Erythroblast (primary cell): ENCODE data around the gene CACNB4.

ENCODE experiments used
- DNase-seq, 2 experiments: peaks; one replicate each; lab custom pipeline; 2025; lab: John Stamatoyannopoulos, UW
- GATA1 ChIP-seq: IDR thresholded peaks from 2 replicates; pipeline ENCODE4 v1.6.1; 2011; ENCODE audit warnings: low read depth, mild to moderate bottlenecking, control low read depth, low read length, moderate library complexity
- POLR2A ChIP-seq: IDR thresholded peaks from 2 replicates; pipeline ENCODE4 v1.6.1; 2011; ENCODE audit warnings: mild to moderate bottlenecking, low read length

The CACNB4 gene

DNA sequence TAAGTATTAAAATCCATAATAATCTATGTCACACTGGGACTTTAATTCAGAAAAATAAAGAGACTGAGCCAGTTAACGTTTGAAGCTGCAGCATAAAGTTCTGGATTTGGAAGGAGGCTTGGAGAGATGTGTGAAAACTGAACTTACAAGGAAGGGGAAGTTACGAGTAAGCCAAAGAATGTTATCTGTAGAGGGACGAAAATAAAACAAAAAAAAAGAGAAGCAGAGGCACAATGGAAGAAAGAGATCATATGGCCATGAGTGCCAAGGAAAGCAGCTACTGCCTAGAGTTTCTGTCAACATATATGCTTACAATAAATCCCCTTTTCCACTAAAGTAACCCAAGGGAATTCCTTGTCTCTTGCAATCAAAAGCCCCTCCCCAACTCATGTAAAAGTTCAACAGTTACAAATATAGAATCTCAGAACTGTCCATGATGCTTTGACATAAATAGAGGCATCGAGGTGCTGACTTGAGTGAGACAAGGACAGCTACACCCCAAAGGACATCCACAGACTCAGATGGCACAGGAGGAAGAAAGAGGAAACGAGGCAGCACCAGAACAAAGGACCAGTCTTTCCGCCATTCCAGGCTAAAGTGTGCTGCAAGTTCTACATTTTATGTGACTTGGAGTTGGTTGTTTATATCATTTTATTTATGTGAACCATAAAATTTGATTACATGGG lies 254.5 kb downstream of the CACNB4 start:
- DNase-seq, result no peak
- TF ChIP-seq POLR2A (no peak), GATA1 (no peak)

DNA sequence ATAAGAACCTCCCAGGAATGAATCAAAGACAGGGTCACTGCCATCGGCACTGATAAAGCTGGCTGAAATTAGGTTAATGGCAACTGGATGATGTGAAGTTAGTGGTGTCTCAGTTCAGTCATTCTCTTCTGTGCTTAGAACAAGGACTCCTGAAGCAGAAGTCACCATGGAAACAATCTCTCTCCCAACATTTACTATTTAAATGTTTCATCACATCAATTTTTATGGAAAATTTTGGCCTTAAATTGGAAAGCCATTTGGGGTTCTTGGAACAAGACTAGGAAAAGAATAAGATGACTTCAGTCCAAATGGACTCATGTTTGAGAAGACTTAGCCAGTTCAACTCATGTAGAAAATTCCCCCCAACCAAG lies 255.2 kb downstream of the CACNB4 start:
- TF ChIP-seq GATA1 (no peak), POLR2A (no peak)
- DNase-seq, result no peak

DNA sequence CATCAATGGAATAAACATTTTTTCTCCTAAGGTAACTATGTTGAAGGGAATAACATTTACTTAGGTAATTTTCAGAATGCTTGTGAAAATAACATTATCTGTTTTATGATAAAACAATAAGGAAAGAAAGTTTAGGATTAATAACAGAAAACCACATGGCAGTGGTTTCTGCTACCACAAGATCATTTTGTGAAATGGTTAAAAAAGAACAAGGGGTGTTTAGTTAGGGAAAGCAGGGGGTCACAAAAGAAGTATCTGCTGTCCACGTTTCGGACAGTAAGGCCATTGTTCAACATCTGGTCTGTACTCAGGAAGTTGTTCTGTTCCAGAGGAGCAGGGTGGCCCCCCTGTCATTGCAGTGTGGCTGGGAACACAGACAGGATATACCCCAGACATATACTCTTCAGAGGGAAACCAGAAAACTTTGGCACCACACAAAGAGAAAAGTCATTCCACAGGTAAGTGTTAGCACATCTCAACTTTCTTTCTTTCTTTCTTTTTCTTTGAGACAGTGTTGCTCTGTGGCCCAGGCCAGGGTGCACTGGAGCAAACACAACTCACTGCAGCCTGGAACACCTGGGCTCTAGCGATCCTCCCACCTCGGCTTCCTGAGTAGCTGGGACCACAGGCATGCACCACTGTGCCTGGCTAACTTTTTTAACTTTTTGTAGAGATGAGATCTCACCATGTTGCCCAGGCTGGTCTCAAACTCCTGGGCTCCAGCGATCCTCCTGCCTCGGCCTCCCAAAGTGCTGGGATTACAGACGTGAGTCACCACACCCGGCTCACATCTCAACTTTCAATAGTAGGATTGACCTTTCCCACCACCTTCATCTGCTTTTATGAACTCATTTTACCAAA lies 255.8 kb downstream of the CACNB4 start:
- DNase-seq, result no peak
- no peak for TF ChIP-seq GATA1
- no peak for TF ChIP-seq POLR2A

DNA sequence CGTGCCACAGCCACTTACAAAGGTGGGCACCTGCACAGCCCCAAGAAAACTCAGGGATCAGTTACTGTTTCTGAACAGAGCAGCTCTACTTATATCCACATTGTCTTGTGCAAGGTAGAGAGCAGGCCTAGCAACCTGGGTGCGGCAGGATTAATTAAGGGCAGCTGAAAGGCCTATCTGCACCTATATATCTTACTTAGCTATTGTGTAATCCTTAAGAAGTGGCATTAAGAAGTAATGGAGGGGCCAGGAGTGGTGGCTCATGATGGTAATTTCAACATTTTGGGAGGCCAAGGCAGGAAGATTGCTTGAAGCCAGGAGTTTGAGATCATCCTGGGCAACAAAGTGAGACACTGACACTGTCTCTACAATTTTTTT lies 257.8 kb downstream of the CACNB4 start:
- no peak for TF ChIP-seq GATA1
- TF ChIP-seq POLR2A, result no peak
- DNase-seq, result no peak

DNA sequence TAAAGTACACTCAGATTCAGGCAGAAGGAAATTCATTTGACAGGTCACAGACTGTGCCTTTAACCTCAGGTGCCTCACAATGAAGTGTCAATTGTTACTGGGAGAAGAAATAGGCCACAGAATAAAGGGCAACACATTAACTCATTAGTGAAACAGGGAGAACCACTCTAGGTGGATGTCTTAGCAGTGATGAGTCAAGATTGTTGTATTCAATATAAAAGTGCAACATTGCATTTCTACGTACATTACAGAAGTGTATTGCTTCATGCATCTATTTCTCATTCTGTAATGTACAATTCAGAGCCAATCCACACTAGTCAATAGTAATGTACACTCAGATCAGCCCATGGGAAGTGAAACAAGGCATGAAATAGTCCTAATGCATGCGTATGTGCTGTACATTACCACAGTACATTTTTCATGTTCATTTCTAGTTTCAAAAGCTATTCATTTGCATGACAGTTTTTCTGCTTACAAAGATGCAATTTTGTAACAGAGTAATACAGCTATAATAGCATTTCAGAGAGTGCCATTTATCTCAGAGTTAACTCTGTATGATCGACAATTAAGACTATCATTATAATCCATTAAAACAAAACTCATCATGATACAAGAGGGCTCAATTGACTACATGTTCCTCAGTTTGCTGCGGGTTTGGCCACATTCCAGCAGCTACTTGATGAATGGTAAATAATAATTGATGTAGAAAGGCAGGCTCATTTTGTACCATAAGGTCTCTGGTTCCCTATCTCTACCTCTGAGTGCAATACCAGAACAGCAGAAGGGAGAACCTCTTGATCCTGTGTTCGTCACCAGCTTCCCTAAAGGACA lies 258.4 kb downstream of the CACNB4 start:
- no peak for DNase-seq
- TF ChIP-seq POLR2A (no peak), GATA1 (no peak)

DNA sequence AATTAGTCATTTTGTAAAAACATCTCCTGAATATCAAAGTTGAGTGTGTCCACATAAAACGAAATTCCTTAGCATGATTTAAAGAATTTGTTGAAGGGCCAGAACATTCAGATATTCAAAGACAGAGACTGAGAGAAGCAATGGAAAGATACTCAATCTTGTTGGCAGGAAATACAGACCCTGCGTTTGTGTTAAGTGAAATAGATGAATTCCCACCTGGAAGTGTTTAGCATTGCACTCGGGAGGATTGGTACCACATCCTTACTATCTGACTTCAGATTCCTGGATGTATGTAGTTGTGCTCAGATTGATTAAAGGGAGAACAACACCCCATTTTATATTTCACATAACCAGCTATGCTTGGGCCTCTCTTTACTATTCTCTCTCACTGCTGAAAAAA lies 260.9 kb downstream of the CACNB4 start:
- no peak for DNase-seq
- TF ChIP-seq POLR2A (no peak), GATA1 (no peak)

DNA sequence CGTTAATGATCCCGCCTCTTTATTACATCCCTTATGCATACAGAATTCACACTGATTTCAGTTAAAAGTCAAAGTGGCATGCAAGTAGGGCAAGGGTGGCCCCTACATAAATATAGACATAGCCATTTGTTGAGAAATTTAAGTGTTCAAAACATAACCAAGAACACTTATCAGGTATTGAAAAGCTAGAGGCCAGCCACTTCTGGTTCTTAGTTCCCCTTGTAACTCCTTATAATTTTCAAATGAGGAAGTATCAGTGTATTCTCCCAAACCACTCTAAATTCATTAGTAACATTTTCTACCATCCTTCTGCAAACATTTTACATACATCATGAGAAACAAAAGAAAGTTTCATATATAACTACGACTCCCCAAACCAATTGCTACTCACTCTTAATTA lies 264.9 kb downstream of the CACNB4 start:
- DNase-seq, result no peak
- TF ChIP-seq GATA1 (no peak), POLR2A (no peak)

DNA sequence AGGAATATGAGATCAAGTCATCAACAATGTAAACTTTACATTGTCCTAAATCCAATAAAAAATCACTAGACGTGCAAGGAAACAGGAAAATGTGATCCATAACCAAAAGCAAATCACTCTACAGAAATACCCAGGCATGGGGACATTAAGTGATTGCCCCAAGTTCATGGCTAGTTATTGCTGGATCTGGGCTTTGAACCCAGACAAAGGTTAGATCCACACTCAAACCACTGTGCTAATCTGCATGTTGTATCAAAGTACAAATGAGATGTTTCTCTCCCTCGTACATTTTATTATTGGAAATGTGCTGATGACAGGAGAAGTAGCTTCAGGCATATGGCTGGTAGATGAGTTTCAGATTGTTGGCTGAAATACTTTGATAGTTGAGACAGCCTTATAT lies 267.9 kb downstream of the CACNB4 start:
- TF ChIP-seq GATA1 (no peak), POLR2A (no peak)
- no peak for DNase-seq

DNA sequence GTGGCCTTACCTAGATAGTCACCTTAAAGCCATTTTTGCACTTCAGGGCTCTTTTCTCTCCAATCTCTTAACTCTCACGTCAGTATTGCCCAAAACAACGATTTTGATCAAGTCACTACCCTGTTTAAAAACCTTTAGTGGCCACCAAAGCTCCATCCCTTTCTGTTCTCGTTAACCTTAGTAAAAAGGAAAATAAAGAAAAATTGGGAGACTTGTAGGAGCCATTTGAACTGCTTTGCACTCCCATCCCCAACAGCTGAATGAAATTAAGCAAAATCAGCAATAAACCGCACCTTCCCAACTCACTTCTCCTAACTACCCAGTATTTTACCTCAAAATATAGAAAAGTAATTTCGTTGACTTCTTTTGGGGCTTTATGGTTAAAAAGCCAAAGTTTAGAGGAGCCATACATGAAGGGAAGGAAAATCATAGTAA lies 269.9 kb downstream of the CACNB4 start:
- no peak for DNase-seq
- TF ChIP-seq POLR2A (no peak), GATA1 (no peak)

DNA sequence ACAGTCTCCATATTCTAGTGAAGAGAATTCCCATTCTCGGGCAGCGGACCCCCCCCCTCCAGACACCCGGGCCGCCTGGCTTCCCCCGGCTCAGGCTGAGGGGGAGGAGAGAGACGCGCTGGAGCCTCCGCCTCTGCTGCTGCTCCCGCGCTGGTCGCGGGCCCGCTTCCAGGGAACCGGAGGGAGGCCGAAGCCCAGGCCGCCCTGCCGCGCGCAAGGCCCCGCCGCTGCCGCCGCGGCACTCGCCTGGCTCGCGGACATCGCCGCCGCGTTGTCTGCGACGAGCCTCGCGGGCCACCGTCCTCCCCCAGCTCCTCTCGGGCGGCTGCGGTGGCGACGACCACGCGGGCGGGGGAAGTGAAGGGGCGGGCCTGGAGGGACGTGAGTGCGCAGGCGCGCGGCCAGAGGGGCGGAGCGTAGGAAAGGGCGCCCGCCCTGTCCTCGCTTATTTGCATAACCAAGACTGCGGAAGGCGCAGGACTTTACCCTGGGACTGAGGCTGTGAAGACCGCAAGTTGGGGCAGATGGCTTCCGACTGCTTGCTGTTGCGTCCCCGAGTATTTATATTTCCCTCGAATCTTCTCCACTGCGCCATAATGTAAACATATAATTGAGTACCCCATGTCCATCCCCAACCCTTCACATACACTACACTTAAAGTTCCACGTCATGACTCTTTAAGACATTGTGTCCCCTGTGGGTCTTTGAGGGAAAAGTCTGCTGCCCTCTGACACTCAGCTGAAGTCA lies 270.5 kb downstream of the CACNB4 start, which contains the start of gene ARL5A:
Gene ARL5A, minus strand, starts transcription at position 279 of the 747 bp plus-strand sequence. Its CDS starts 245 bp downstream, at position 34.
- DNase-seq, result peak; percentile 98 to 99
- TF ChIP-seq GATA1, result no peak
- TF ChIP-seq POLR2A, result peak; percentile 95

DNA sequence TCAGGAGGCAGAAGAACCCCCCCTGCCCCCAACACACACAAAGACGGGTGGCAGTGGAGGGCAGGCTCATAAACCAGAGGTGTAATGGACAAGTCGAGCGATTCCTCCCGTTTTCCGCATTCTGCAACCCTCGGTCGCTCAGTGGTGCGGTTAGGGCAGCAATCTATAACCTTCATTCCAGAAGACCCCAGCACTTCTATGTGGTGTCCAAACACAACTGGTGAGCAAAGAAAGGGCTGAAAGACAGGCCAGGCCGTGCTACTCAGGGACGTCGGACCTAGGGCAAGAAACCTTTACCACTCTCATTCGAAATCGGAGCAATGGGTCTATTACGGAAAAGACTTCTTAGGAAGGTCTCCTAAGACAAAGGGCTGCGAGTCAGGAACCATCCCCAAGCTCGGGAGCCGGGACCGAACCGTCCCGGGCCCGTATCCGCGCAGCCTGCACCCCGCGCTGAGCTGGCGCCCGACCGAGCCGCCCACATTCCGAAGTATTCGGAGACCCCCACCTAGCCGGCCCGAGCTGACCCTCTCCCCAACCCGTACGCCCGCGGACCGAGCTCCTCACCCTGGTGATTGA lies 271.2 kb downstream of the CACNB4 start:
- peak; percentile 60 to 73 for DNase-seq
- no peak for TF ChIP-seq GATA1
- TF ChIP-seq POLR2A, result no peak

DNA sequence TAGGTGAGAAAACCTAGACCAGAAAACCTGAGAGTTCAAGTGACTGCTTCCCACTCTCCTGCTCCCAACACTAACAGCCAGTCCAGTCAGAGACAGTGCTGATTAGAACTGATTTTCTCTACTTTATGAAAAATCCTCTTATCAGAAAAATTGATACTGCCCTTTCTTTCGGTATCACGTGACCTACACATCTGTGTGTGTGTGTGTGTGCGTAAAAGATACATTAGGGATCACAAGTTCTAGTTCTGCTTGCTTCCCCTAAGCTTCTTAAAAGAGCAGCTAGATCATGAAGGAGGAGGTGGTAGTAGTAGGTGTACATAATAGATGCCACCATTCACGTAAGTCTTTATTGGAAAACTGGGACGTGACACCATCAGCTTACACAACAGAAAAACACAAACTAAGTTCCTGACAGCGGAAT lies 272.1 kb downstream of the CACNB4 start:
- DNase-seq, result peak; percentile 62 to 84
- TF ChIP-seq GATA1 (no peak), POLR2A (peak; percentile 46)
